Measurements from ENCODE around the gene SEL1L. TPM values are rescaled to one million over a fixed set of nuclear protein-coding genes. Genes with fewer than 3 reads are reported as not detected.
A peak's percentile ranks its signal among the peaks of the same experiment; 100 is the strongest.

Gene SEL1L
- total and polyA plus RNA-seq, 2 of the 13 experiments (the other 11 are each of a cell fraction or from before 2014, with no cell fraction given): 15.3 to 61.0 TPM

DNA sequence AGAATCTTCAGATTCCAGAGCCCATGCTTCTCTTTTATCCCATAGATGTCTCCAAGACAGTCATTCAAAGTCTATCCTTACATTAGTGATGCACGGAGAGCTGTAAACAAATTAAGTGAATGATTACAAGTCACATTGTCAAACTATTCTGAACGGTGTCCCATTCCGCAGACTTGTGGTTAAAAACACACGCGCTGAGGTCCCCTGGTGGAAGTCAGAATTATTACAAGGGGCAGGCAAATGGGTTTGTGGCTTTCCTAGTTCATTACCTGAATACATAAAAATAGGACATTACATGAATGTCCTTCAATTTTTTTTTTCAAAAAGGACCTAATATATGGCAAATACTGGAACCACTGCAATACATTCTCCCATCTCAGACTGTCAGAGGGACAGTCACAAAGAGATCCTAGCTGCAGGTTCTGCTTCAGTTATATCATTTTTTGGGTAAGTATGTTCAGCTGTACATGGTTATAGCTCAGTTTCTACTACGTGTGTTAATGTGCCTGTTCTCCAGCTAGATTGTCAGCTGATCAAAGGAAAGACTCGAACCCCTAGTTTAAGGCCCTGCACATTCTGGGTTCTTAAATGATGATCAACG, 80.4 kb downstream of the SEL1L start:
- Histone ChIP-seq H3K9me3 (ENCODE audit: low read length) (no peaks in the 10 kb centered on the region), H4K20me1 (ENCODE audit: insufficient read depth, low read length) (no peaks in the 10 kb centered on the region), H3K36me3 (replicated peaks in 1 of 2; ENCODE audit: control insufficient read depth in 1 of 2, insufficient read depth in 2 of 2, low read length in 2 of 2) (no peaks in the 10 kb centered on the region), H3K27ac (ENCODE audit: extremely low read length, insufficient read depth, low read length) (no peak overlapping the region), H3K4me1 (ENCODE audit: insufficient read depth, low read length) (peaks cover 43% of the 10 kb centered on the region), H3K4me3 (replicated peaks in 1 of 3; ENCODE audit: insufficient read depth in 1 of 3, low read depth in 2 of 3, low read length in 3 of 3) (peak overlapping the region in 2 of 3 experiments; percentile 32 to 42; a peak in 3 of 6 replicates), H3K9ac (ENCODE audit: insufficient read depth, low read depth, low read length) (peak overlapping the region; percentile 2; the same call in 1 of the 2 replicates), H3K79me2 (ENCODE audit: insufficient read depth, low read length) (no peaks in the 10 kb centered on the region), H3K27me3 (ENCODE audit: control insufficient read depth in 1 of 2, insufficient read depth in 2 of 2, low read length in 2 of 2) (no peaks in the 10 kb centered on the region), H2AFZ (ENCODE audit: low read length) (peak overlapping the region; percentile 50), H3K4me2 (ENCODE audit: low read depth, low read length) (peak overlapping the region; percentile 66)
- CTCF ChIA-PET (ENCODE audit: low intra/inter-chr PET ratio, low total read pairs): interaction anchor here (3.9 kb wide), 1 partner anchor 184 kb away, joined by 59 read pairs; no protein-coding TSS in a partner anchor
- in situ Hi-C loops (cut with HindIII; ENCODE audit: extremely low pct_ligation_motif_present, low pct_unique_long_range_greater_than_20kb): loop anchor here (5.0 kb wide), 1 partner anchor 181 kb away; no protein-coding TSS in a partner anchor
- POLR2A ChIA-PET: interaction anchor here (1.1 kb wide), 1 partner anchor 18 kb away, joined by 3 read pairs; no protein-coding TSS in a partner anchor
- ATAC-seq: peak; percentile 74
- DNase-seq (ENCODE audit: low spot score): peak; percentile 47
- WGBS (ENCODE audit: low lambda C conversion rate): 13% methylated on average over 8 of the region's 8 CpGs
- BruUV-seq (replicated peaks): no TSS peak
- intact Hi-C loops (cut with micrococcal nuclease; ENCODE audit: unreplicated experiment): loop anchor here (1.0 to 5.0 kb wide), 2 partner anchors 184 to 236 kb away; no protein-coding TSS in a partner anchor
- FAIRE-seq: peak; percentile 77
- no peak for TF ChIP-seq HDAC1 (CRISPR knock-in tag; IDR thresholded peaks at IDR 0.05)
- no peak for TF ChIP-seq HIC2 (CRISPR knock-in tag; IDR thresholded peaks at IDR 0.05; ENCODE audit: low read depth)
- no peak for TF ChIP-seq PHF5A (CRISPR knock-in tag; IDR thresholded peaks at IDR 0.05; ENCODE audit: low read depth, unreplicated experiment)
- no peak for TF ChIP-seq JDP2 (CRISPR knock-in tag; IDR thresholded peaks at IDR 0.05; ENCODE audit: borderline replicate concordance)
- TF ChIP-seq SAP130 (CRISPR knock-in tag; IDR thresholded peaks at IDR 0.05; ENCODE audit: low read depth): peak; percentile 34; the same call in 1 of the 2 replicates
- peak; percentile 60; the same call in 1 of the 2 replicates for TF ChIP-seq MIXL1 (CRISPR knock-in tag; IDR thresholded peaks at IDR 0.05)
- TF ChIP-seq STAG1 (CRISPR knock-in tag; IDR thresholded peaks at IDR 0.05): peak; percentile 88
- TF ChIP-seq ZBTB14 (CRISPR knock-in tag; IDR thresholded peaks at IDR 0.05): no peak
- TF ChIP-seq ZNF629 (CRISPR knock-in tag; conservative IDR thresholded peaks at IDR 0.05): peak; percentile 69
- peak; percentile 96 for TF ChIP-seq SMC3 (IDR thresholded peaks at IDR 0.05; ENCODE audit: low read length)
- no peak for TF ChIP-seq HOXD1 (CRISPR knock-in tag; IDR thresholded peaks at IDR 0.05)
- no peak for TF ChIP-seq ZFYVE20 (CRISPR knock-in tag; IDR thresholded peaks at IDR 0.05; ENCODE audit: borderline replicate concordance, low read depth)
- TF ChIP-seq GATAD2A (CRISPR knock-in tag; IDR thresholded peaks at IDR 0.05): peak; percentile 17; the same call in 1 of the 2 replicates
- TF ChIP-seq SMARCC2 (IDR thresholded peaks at IDR 0.05): no peak
- no peak for TF ChIP-seq PRDM15 (CRISPR knock-in tag; IDR thresholded peaks at IDR 0.05)
- TF ChIP-seq MIER2 (CRISPR knock-in tag; IDR thresholded peaks at IDR 0.05): 0 out of 2 replicates have a peak, but pooled peaks have one; percentile 20
- peak; percentile 83 for TF ChIP-seq RAD21 (CRISPR knock-in tag; IDR thresholded peaks at IDR 0.05)
- TF ChIP-seq ZNF562 (CRISPR knock-in tag; IDR thresholded peaks at IDR 0.05; ENCODE audit: borderline replicate concordance): no peak
